ENCODE data around the gene TMEM191C. TPM values are rescaled to one million over a fixed set of nuclear protein-coding genes. Genes with fewer than 3 reads are reported as not detected.
"Not testable (repeated sequence)": the region's sequence is repeated elsewhere in the genome, so short reads cannot be mapped to it uniquely, and the experiment has no call there.

TMEM191C gene
- total RNA-seq = 0.59 and 1.7 TPM in 2 replicates

GRCh38 chr22:21467337-21468193 is at the start of gene TMEM191C:
Gene TMEM191C, plus strand, starts transcription at chr22:21467387. Its CDS starts 73 bp downstream, at chr22:21467460.
- intact Hi-C loops (cut with micrococcal nuclease) = not testable (repeated sequence)

- intact Hi-C loops (cut with micrococcal nuclease) = not testable (repeated sequence)
Measured at GRCh38 chr22:21417853-21418252, 49.3 kb upstream of the TMEM191C start.

GRCh38 chr22:21418974-21419638 is 48.1 kb upstream of the TMEM191C start:
- intact Hi-C loops (cut with micrococcal nuclease) = not testable (repeated sequence)

GRCh38 chr22:21420180-21420763 is 46.9 kb upstream of the TMEM191C start:
- intact Hi-C loops (cut with micrococcal nuclease) = not testable (repeated sequence)

GRCh38 chr22:21424084-21424709 is 43.0 kb upstream of the TMEM191C start:
- intact Hi-C loops (cut with micrococcal nuclease) = not testable (repeated sequence)

GRCh38 chr22:21434378-21435233 is 32.6 kb upstream of the TMEM191C start:
- intact Hi-C loops (cut with micrococcal nuclease) = not testable (repeated sequence)

GRCh38 chr22:21435998-21436810 is 31.0 kb upstream of the TMEM191C start:
- intact Hi-C loops (cut with micrococcal nuclease) = not testable (repeated sequence)

GRCh38 chr22:21438013-21438412 is 29.2 kb upstream of the TMEM191C start:
- intact Hi-C loops (cut with micrococcal nuclease) = not testable (repeated sequence)

- intact Hi-C loops (cut with micrococcal nuclease) = not testable (repeated sequence)
Measured at GRCh38 chr22:21440018-21440636, 27.1 kb upstream of the TMEM191C start.

- intact Hi-C loops (cut with micrococcal nuclease) = not testable (repeated sequence)
Measured at GRCh38 chr22:21440676-21441075, 26.5 kb upstream of the TMEM191C start.

GRCh38 chr22:21441170-21441569 is 26.0 kb upstream of the TMEM191C start:
- intact Hi-C loops (cut with micrococcal nuclease) = not testable (repeated sequence)

- intact Hi-C loops (cut with micrococcal nuclease) = not testable (repeated sequence)
Measured at GRCh38 chr22:21442123-21442522, 25.1 kb upstream of the TMEM191C start.

- intact Hi-C loops (cut with micrococcal nuclease) = not testable (repeated sequence)
Measured at GRCh38 chr22:21442646-21443045, 24.5 kb upstream of the TMEM191C start.

- intact Hi-C loops (cut with micrococcal nuclease) = no loop called here
Measured at GRCh38 chr22:21443057-21443734, 24.0 kb upstream of the TMEM191C start.

GRCh38 chr22:21443735-21444421 is 23.3 kb upstream of the TMEM191C start:
- intact Hi-C loops (cut with micrococcal nuclease) = no loop called here

GRCh38 chr22:21444701-21445436 is 22.3 kb upstream of the TMEM191C start:
- intact Hi-C loops (cut with micrococcal nuclease) = no loop called here

- intact Hi-C loops (cut with micrococcal nuclease) = no loop called here
Measured at GRCh38 chr22:21445437-21446127, 21.6 kb upstream of the TMEM191C start.

Data from T-helper 1 cell treated with Interleukin-12 subunit alpha and Interleukin-12 subunit beta and Interleukin-4 antibody, amounts not matched to agents 30 ng/mL and 1 ng/mL, for 36 hours (primary cell).